ENCODE measurements around the gene CLEC7A.

CLEC7A gene

DNA sequence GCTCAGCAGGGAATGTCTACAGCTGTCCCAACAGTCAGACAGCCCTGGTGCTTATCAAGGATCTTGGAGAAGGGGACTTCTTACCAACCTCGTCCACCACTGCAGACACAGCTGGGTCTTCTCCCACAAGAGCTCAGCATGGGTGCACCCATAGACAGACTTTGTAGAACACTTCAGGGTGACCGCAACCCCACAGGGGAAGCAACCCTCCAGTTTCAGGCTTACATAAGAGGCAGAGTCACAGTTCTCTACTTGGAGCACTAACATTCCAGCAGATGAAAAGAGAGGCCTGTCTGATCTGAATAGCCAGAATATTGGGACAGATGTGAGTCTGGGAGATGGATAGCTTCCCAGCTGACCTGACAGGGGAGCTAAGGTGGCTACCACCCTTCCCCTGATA, 27.7 kb downstream of the CLEC7A start:
- Histone ChIP-seq H3K27me3 (ENCODE audit: insufficient read depth, low read length) (no peaks in the 10 kb centered on the region), H4K12ac (ENCODE audit: low read depth, low read length) (no peak overlapping the region), H3K79me1 (ENCODE audit: low read length) (peaks cover 11% of the 10 kb centered on the region), H3K23ac (ENCODE audit: low read length) (no peak overlapping the region), H3K27ac (ENCODE audit: low read depth, low read length) (peak overlapping the region; percentile 51), H2BK5ac (ENCODE audit: low read depth, low read length, poor library complexity) (peak overlapping the region; percentile 11), H3K9ac (ENCODE audit: low read length) (no peak overlapping the region), H3K9me3 (ENCODE audit: insufficient read depth, low read depth, low read length) (no peaks in the 10 kb centered on the region), H3K79me2 (ENCODE audit: control insufficient read depth, insufficient read depth, low read length, poor library complexity) (peaks cover 2% of the 10 kb centered on the region), H2BK120ac (ENCODE audit: insufficient read depth, low read length, poor library complexity) (peak overlapping the region; percentile 29), H3K4ac (ENCODE audit: low read depth, low read length) (no peak overlapping the region), H3K4me1 (ENCODE audit: control insufficient read depth in 1 of 2, insufficient read depth in 2 of 2, low read length in 2 of 2) (peaks cover 19 to 21% of the 10 kb centered on the region in 2 experiments), H3K18ac (ENCODE audit: low read length) (no peak overlapping the region), H3K4me2 (ENCODE audit: low read length) (no peak overlapping the region), H4K91ac (ENCODE audit: low read depth, low read length) (peak overlapping the region; percentile 60), H2AFZ (ENCODE audit: insufficient read depth, low read length, poor library complexity) (no peak overlapping the region), H3K4me3 (ENCODE audit: low read depth, low read length) (no peak overlapping the region), H4K8ac (ENCODE audit: low read depth, low read length) (peak overlapping the region; percentile 26), H3K36me3 (ENCODE audit: control insufficient read depth in 1 of 2, insufficient read depth in 2 of 2, low read length in 2 of 2) (peaks cover 0 to 2% of the 10 kb centered on the region in 2 experiments), H2AK5ac (ENCODE audit: low read length) (no peak overlapping the region), H2BK12ac (ENCODE audit: low read length) (no peak overlapping the region), H3K14ac (ENCODE audit: low read length) (peak overlapping the region; percentile 18)
- DNase-seq, result peak; percentile 31 to 70
- no CpG with 5 or more reads among the region's 2 CpGs for WGBS (ENCODE audit: extremely low coverage, insufficient coverage, insufficient read length)

DNA sequence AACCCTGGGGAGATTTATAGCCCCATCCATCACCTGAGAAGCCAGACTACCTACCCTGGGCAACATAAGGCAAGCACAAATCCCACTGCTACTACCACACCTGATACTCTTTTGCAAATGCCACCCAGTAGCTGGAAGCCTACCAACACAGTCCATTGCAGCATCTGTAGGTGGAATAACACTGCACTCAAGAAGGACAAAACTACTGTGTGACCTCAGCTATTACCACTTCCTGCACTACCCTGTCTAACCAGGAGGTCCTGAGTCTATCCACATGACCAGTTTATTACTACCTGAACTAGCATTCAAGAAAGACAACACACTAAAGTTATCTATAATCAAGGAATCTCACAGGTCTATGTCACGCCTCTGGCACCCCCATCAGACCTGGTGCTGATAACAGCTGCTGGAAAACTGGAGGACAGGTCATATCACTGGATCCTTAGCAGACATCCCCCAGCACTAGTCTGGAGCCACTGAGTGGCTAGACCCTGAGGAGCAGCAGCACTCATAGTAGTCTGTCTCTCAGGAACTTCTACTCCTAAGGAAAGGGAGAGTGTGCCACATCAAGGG, 28.3 kb downstream of the CLEC7A start:
- Histone ChIP-seq H4K91ac (ENCODE audit: low read depth, low read length) (peak overlapping the region; percentile 60), H3K9ac (ENCODE audit: low read length) (no peak overlapping the region), H3K79me2 (ENCODE audit: control insufficient read depth, insufficient read depth, low read length, poor library complexity) (peaks cover 2% of the 10 kb centered on the region), H3K79me1 (ENCODE audit: low read length) (peaks cover 11% of the 10 kb centered on the region), H3K4me3 (ENCODE audit: low read depth, low read length) (no peak overlapping the region), H4K12ac (ENCODE audit: low read depth, low read length) (no peak overlapping the region), H3K36me3 (ENCODE audit: control insufficient read depth in 1 of 2, insufficient read depth in 2 of 2, low read length in 2 of 2) (peaks cover 0 to 2% of the 10 kb centered on the region in 2 experiments), H3K4me2 (ENCODE audit: low read length) (peak overlapping the region; percentile 26), H3K18ac (ENCODE audit: low read length) (peak overlapping the region; percentile 38), H2BK5ac (ENCODE audit: low read depth, low read length, poor library complexity) (peak overlapping the region; percentile 11), H3K27ac (ENCODE audit: low read depth, low read length) (peak overlapping the region; percentile 45), H3K23ac (ENCODE audit: low read length) (no peak overlapping the region), H3K4me1 (ENCODE audit: control insufficient read depth in 1 of 2, insufficient read depth in 2 of 2, low read length in 2 of 2) (peaks cover 19 to 21% of the 10 kb centered on the region in 2 experiments), H3K9me3 (ENCODE audit: insufficient read depth, low read depth, low read length) (no peaks in the 10 kb centered on the region), H4K8ac (ENCODE audit: low read depth, low read length) (peak overlapping the region; percentile 10), H2AK5ac (ENCODE audit: low read length) (no peak overlapping the region), H2AFZ (ENCODE audit: insufficient read depth, low read length, poor library complexity) (no peak overlapping the region), H2BK12ac (ENCODE audit: low read length) (no peak overlapping the region), H3K27me3 (ENCODE audit: insufficient read depth, low read length) (no peaks in the 10 kb centered on the region), H2BK120ac (ENCODE audit: insufficient read depth, low read length, poor library complexity) (peak overlapping the region; percentile 1), H3K4ac (ENCODE audit: low read depth, low read length) (no peak overlapping the region), H3K14ac (ENCODE audit: low read length) (peak overlapping the region; percentile 45)
- no CpG with 5 or more reads among the region's 1 CpG for WGBS (ENCODE audit: extremely low coverage, insufficient coverage, insufficient read length)
- peak; percentile 94 for DNase-seq

- Histone ChIP-seq H3K9ac (ENCODE audit: low read length) (no peak overlapping the region), H2AFZ (ENCODE audit: insufficient read depth, low read length, poor library complexity) (peak overlapping the region; percentile 54), H3K36me3 (ENCODE audit: control insufficient read depth in 1 of 2, insufficient read depth in 2 of 2, low read length in 2 of 2) (peaks cover 0 to 2% of the 10 kb centered on the region in 2 experiments), H4K91ac (ENCODE audit: low read depth, low read length) (peak overlapping the region; percentile 76), H2BK120ac (ENCODE audit: insufficient read depth, low read length, poor library complexity) (peak overlapping the region; percentile 44), H3K4ac (ENCODE audit: low read depth, low read length) (no peak overlapping the region), H2BK5ac (ENCODE audit: low read depth, low read length, poor library complexity) (peak overlapping the region; percentile 3), H3K18ac (ENCODE audit: low read length) (peak overlapping the region; percentile 52), H3K4me3 (ENCODE audit: low read depth, low read length) (no peak overlapping the region), H3K4me2 (ENCODE audit: low read length) (peak overlapping the region; percentile 36), H3K23ac (ENCODE audit: low read length) (no peak overlapping the region), H4K12ac (ENCODE audit: low read depth, low read length) (no peak overlapping the region), H4K8ac (ENCODE audit: low read depth, low read length) (peak overlapping the region; percentile 66), H3K27me3 (ENCODE audit: insufficient read depth, low read length) (no peaks in the 10 kb centered on the region), H3K14ac (ENCODE audit: low read length) (peak overlapping the region; percentile 45), H2AK5ac (ENCODE audit: low read length) (no peak overlapping the region), H2BK12ac (ENCODE audit: low read length) (peak overlapping the region; percentile 30), H3K4me1 (ENCODE audit: control insufficient read depth in 1 of 2, insufficient read depth in 2 of 2, low read length in 2 of 2) (peaks cover 19 to 21% of the 10 kb centered on the region in 2 experiments), H3K79me2 (ENCODE audit: control insufficient read depth, insufficient read depth, low read length, poor library complexity) (peaks cover 2% of the 10 kb centered on the region), H3K27ac (ENCODE audit: low read depth, low read length) (peak overlapping the region; percentile 42), H3K9me3 (ENCODE audit: insufficient read depth, low read depth, low read length) (no peaks in the 10 kb centered on the region), H3K79me1 (ENCODE audit: low read length) (peaks cover 11% of the 10 kb centered on the region)
- no CpG with 5 or more reads among the region's 5 CpGs for WGBS (ENCODE audit: extremely low coverage, insufficient coverage, insufficient read length)
- peak; percentile 94 to 98 for DNase-seq
Measured at GRCh38 chr12:10101042-10101579, 28.9 kb downstream of the CLEC7A start.

- H2BK5ac ChIP-seq (ENCODE audit: low read depth, low read length, poor library complexity), result peak within 1 kb of the TSS; percentile 81
- DNase-seq, result peak; percentile 91
- H2AK5ac ChIP-seq (ENCODE audit: low read length), result peak within 1 kb of the TSS; percentile 86
- peak within 1 kb of the TSS; percentile 23 for H3K27ac ChIP-seq (ENCODE audit: low read depth, low read length)
- H2AFZ ChIP-seq (ENCODE audit: insufficient read depth, low read length, poor library complexity), result no peak within 1 kb of the TSS
- H3K79me2 ChIP-seq (ENCODE audit: control insufficient read depth, insufficient read depth, low read length, poor library complexity), result peaks cover 2% of the 10 kb centered on the region
- H3K4me3 ChIP-seq (ENCODE audit: low read depth, low read length), result no peak within 1 kb of the TSS
- H3K36me3 ChIP-seq (ENCODE audit: control insufficient read depth in 1 of 2, insufficient read depth in 2 of 2, low read length in 2 of 2), result no peaks in the 10 kb centered on the region
- no peak within 1 kb of the TSS for H3K18ac ChIP-seq (ENCODE audit: low read length)
- H3K4ac ChIP-seq (ENCODE audit: low read depth, low read length), result no peak within 1 kb of the TSS
- H2BK12ac ChIP-seq (ENCODE audit: low read length), result peak within 1 kb of the TSS; percentile 13
- H3K9me3 ChIP-seq (ENCODE audit: insufficient read depth, low read depth, low read length), result no peaks in the 10 kb centered on the region
- H4K12ac ChIP-seq (ENCODE audit: low read depth, low read length), result peak within 1 kb of the TSS; percentile 62
- no CpG with 5 or more reads among the region's 10 CpGs for WGBS (ENCODE audit: extremely low coverage, insufficient coverage, insufficient read length)
- H3K14ac ChIP-seq (ENCODE audit: low read length), result no peak within 1 kb of the TSS
- H2BK120ac ChIP-seq (ENCODE audit: insufficient read depth, low read length, poor library complexity), result peak within 1 kb of the TSS; percentile 24
- no peak within 1 kb of the TSS for H3K4me2 ChIP-seq (ENCODE audit: low read length)
- peaks cover 19 to 21% of the 10 kb centered on the region in 2 experiments for H3K4me1 ChIP-seq (ENCODE audit: control insufficient read depth in 1 of 2, insufficient read depth in 2 of 2, low read length in 2 of 2)
- H4K8ac ChIP-seq (ENCODE audit: low read depth, low read length), result no peak within 1 kb of the TSS
- peaks cover 11% of the 10 kb centered on the region for H3K79me1 ChIP-seq (ENCODE audit: low read length)
- no peak within 1 kb of the TSS for H3K23ac ChIP-seq (ENCODE audit: low read length)
- H3K27me3 ChIP-seq (ENCODE audit: insufficient read depth, low read length), result no peaks in the 10 kb centered on the region
- H4K91ac ChIP-seq (ENCODE audit: low read depth, low read length), result no peak within 1 kb of the TSS
- H3K9ac ChIP-seq (ENCODE audit: low read length), result no peak within 1 kb of the TSS
Measured at GRCh38 chr12:10098791-10099190, 31.2 kb downstream of the CLEC7A start, which contains the start of gene CLEC1A. Gene CLEC1A (minus strand): TSS chr12:10098985. CDS start chr12:10098922, 63 bp downstream.

All from trophoblast cell (in vitro differentiated cells and primary cell).